Measurements from ENCODE around the gene RAB15. TPM values are rescaled to one million over a fixed set of nuclear protein-coding genes. Genes with fewer than 3 reads are reported as not detected.

Gene RAB15
- total RNA-seq, 1 donor from 2014 or later, result 8.3 TPM

GRCh38 chr14:64954491-64955240 lies 17.5 kb downstream of the RAB15 start:
- no peak overlapping the region for H3K4me3 ChIP-seq

DNA sequence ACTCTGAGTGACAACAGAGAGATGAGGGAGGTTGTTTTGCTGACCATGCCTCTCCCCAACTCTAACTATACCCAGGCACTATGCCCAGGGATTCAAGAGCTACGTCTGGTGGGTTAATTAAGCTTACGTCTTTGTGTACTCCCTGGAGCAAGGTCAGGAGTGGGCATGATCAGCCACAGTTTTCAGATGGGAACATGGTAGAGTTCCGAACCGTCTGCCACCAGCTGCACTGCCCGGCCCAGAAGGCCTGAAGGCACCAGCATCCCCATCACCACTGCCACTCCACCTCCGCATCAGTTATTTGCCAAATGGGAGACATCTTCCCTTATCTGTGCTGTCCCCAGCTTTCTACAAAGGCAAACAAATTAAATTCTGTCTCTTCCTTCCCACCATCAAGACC lies 18.5 kb downstream of the RAB15 start:
- Histone ChIP-seq H3K27ac (no peak overlapping the region), H3K27me3 (no peaks in the 10 kb centered on the region), H3K9me3 (no peaks in the 10 kb centered on the region), H3K36me3 (peaks cover 0 to 13% of the 10 kb centered on the region in 2 donors), H3K4me1 (no peaks in the 10 kb centered on the region), H3K4me3 (no peak overlapping the region)
- intact Hi-C loops (cut with DNase I), result no loop called here
- no peak for DNase-seq (ENCODE audit: extremely low spot score in 2 of 2)
- TF ChIP-seq POLR2AphosphoS5 (IDR thresholded peaks at IDR 0.05; ENCODE audit: insufficient read depth in 1 of 2, low read depth in 1 of 2) (no peak), POLR2A (IDR thresholded peaks at IDR 0.05) (no peak)
- TF ChIP-seq, protein P1, sequence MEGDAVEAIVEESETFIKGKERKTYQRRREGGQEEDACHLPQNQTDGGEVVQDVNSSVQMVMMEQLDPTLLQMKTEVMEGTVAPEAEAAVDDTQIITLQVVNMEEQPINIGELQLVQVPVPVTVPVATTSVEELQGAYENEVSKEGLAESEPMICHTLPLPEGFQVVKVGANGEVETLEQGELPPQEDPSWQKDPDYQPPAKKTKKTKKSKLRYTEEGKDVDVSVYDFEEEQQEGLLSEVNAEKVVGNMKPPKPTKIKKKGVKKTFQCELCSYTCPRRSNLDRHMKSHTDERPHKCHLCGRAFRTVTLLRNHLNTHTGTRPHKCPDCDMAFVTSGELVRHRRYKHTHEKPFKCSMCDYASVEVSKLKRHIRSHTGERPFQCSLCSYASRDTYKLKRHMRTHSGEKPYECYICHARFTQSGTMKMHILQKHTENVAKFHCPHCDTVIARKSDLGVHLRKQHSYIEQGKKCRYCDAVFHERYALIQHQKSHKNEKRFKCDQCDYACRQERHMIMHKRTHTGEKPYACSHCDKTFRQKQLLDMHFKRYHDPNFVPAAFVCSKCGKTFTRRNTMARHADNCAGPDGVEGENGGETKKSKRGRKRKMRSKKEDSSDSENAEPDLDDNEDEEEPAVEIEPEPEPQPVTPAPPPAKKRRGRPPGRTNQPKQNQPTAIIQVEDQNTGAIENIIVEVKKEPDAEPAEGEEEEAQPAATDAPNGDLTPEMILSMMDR (IDR thresholded peaks at IDR 0.05), result no peak

More at GRCh38 chr14:64954491-64955240, 17.5 kb downstream of the RAB15 start:
- Histone ChIP-seq H3K9me3 (no peaks in the 10 kb centered on the region), H3K4me1 (no peaks in the 10 kb centered on the region), H3K36me3 (peaks cover 0 to 9% of the 10 kb centered on the region in 2 donors), H3K27ac (no peak overlapping the region), H3K27me3 (no peaks in the 10 kb centered on the region)
- TF ChIP-seq, protein P1 (IDR thresholded peaks at IDR 0.05), result no peak
- TF ChIP-seq POLR2AphosphoS5 (IDR thresholded peaks at IDR 0.05; ENCODE audit: insufficient read depth in 1 of 2, low read depth in 1 of 2) (no peak), POLR2A (IDR thresholded peaks at IDR 0.05) (no peak)
- DNase-seq (ENCODE audit: extremely low spot score in 2 of 2), result no peak
- intact Hi-C loops (cut with DNase I), result no loop called here

DNA sequence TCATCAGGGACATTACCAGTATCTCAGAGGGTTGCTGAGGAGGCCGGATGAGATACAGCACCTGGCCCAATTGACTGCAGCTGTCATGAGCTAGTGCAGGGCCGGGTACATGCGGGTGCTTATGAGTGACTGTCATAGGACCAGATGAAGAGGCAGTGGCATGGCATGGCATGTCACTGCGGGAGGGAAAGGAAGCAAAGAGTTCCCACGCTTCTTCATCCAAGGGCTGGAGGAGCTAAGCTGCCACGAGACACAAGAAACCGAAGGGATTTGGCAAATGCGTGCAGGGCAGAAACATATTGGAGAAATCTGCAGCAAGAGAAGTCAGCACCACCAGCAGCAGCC lies 18.9 kb downstream of the RAB15 start:
- Histone ChIP-seq H3K4me3 (no peak overlapping the region), H3K27ac (no peak overlapping the region), H3K9me3 (no peaks in the 10 kb centered on the region), H3K36me3 (peaks cover 0 to 13% of the 10 kb centered on the region in 2 donors), H3K27me3 (no peaks in the 10 kb centered on the region), H3K4me1 (no peaks in the 10 kb centered on the region)
- TF ChIP-seq, protein P1 (IDR thresholded peaks at IDR 0.05), result no peak
- TF ChIP-seq POLR2A (IDR thresholded peaks at IDR 0.05) (no peak), POLR2AphosphoS5 (IDR thresholded peaks at IDR 0.05; ENCODE audit: insufficient read depth in 1 of 2, low read depth in 1 of 2) (no peak)
- intact Hi-C loops (cut with DNase I), result no loop called here
- DNase-seq (ENCODE audit: extremely low spot score in 2 of 2), result no peak

GRCh38 chr14:64952598-64953309 lies 19.4 kb downstream of the RAB15 start:
- no peak overlapping the region for H3K27ac ChIP-seq
- H3K4me3 ChIP-seq, result no peak overlapping the region
- no peaks in the 10 kb centered on the region for H3K9me3 ChIP-seq
- no peaks in the 10 kb centered on the region for H3K27me3 ChIP-seq
- no peak for DNase-seq (ENCODE audit: extremely low spot score in 2 of 2)
- H3K36me3 ChIP-seq, result peaks cover 0 to 13% of the 10 kb centered on the region in 2 donors
- intact Hi-C loops (cut with DNase I), result no loop called here
- no peaks in the 10 kb centered on the region for H3K4me1 ChIP-seq
- TF ChIP-seq, protein P1 (IDR thresholded peaks at IDR 0.05), result no peak

DNA sequence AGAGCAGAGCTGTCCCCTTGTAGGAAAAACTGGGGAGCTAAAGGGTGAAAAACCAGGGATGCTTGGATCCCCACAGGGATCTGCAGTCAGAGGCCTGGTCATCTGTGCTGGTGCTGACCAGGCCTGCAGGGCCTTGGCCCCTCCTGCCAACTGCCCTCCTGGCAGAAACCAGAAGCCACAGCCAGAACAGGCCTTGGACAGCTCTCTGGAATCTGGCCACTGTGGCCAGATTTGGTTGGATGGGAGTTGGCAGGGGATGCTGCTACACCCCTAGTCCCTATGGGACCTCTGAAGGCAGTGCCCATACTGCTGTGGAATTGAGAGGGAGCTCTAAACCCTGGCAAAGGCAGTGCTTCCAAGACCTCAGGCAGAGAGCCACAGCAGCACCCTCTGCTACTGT lies 20.4 kb downstream of the RAB15 start:
- Histone ChIP-seq H3K4me3 (no peak overlapping the region), H3K9me3 (no peaks in the 10 kb centered on the region), H3K4me1 (no peaks in the 10 kb centered on the region), H3K36me3 (peaks cover 0 to 13% of the 10 kb centered on the region in 2 donors), H3K27me3 (no peaks in the 10 kb centered on the region), H3K27ac (no peak overlapping the region)
- no peak for TF ChIP-seq POLR2A (IDR thresholded peaks at IDR 0.05)
- TF ChIP-seq POLR2AphosphoS5 (IDR thresholded peaks at IDR 0.05; ENCODE audit: insufficient read depth in 1 of 2, low read depth in 1 of 2), result no peak
- TF ChIP-seq, protein P1 (IDR thresholded peaks at IDR 0.05), result no peak
- no peak for DNase-seq (ENCODE audit: extremely low spot score in 2 of 2)
- intact Hi-C loops (cut with DNase I), result no loop called here
